Fibroblast of villous mesenchyme (primary cell): ENCODE data around the gene FMO5. TPM values are rescaled to one million over a fixed set of nuclear protein-coding genes. Genes with fewer than 3 reads are reported as not detected.

Experiments
- DNase-seq: peaks from one replicate; pipeline ENCODE4 v3.0.0-alpha.2; 2010; ENCODE audit warnings: low read depth
- H3K4me3 ChIP-seq: 2 replicates; pipeline ENCODE4 v1.5.1; 2011; ENCODE audit warnings: low read depth, mild to moderate bottlenecking, low read length
- total RNA-seq: library from RNA; depleted of rRNA; stranded (reverse); fragments of >200 nt; gene quantifications from 2 replicates; pipeline ENCODE4 v1.2.3, GENCODE V29; 2012
- TF ChIP-seq, protein P1 (sequence below): IDR thresholded peaks from 2 replicates; pipeline ENCODE4 v1.5.1; 2012; ENCODE audit warnings: low read depth, mild to moderate bottlenecking, low read length; ENCODE audit not compliant: insufficient read depth

Gene FMO5
- total RNA-seq, 1 donor: 0.43 TPM

DNA sequence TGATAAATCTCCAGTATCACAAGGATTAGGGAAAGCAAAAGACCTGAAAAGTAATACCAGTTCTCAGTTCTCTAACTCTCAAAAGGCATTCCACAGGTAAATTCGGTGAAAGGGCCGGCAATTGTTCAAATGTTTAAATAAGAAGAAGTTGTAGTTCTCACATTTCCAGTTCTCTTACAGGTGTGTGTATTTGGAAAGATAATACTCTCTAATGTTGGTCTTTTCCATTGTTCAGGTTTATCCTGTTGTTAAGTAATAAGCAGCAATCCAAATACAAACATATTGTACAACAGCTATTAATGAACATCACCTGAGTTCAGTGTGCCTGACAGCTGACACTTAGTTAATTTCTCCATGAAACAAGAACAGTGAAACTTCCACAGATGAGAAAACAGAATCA, 39.7 kb downstream of the FMO5 start:
- H3K4me3 ChIP-seq: no peak overlapping the region
- TF ChIP-seq, protein P1, sequence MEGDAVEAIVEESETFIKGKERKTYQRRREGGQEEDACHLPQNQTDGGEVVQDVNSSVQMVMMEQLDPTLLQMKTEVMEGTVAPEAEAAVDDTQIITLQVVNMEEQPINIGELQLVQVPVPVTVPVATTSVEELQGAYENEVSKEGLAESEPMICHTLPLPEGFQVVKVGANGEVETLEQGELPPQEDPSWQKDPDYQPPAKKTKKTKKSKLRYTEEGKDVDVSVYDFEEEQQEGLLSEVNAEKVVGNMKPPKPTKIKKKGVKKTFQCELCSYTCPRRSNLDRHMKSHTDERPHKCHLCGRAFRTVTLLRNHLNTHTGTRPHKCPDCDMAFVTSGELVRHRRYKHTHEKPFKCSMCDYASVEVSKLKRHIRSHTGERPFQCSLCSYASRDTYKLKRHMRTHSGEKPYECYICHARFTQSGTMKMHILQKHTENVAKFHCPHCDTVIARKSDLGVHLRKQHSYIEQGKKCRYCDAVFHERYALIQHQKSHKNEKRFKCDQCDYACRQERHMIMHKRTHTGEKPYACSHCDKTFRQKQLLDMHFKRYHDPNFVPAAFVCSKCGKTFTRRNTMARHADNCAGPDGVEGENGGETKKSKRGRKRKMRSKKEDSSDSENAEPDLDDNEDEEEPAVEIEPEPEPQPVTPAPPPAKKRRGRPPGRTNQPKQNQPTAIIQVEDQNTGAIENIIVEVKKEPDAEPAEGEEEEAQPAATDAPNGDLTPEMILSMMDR: no peak
- DNase-seq: no peak

DNA sequence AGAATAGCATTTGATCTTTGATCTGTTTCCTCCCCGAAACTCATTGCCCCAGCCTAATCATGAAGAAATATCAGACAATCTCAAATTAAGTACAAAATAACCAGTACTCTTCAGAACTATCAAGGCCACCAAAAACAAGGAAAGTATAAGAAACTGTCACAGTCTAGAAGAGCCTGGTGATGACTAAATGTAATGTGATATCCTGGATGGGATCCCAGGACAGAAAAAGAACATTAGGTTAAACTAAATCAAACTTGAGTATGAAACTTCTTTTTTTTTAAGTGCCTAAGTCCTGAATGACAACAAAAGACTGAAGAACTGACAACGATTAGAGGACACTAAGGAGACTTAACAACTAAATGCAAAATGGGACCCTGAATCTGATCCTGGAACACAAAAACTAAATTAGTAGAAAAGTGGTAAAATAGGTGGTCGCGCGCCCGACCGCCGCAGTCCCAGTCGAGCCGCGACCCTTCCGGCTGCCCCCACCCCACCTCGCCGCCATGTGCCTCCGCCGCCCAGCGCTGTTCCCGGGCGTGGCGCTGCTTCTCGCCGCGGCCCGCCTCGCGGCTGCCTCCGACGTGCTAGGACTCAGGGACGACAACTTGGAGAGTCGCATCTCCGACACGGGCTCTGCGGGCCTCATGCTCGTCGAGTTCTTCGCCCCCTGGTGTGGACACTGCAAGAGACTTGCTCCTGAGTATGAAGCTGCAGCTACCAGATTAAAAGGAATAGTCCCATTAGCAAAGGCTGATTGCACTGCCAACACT, 47.3 kb downstream of the FMO5 start:
- DNase-seq: peak; percentile 73
- TF ChIP-seq, protein P1: no peak
- H3K4me3 ChIP-seq: no peak overlapping the region

DNA sequence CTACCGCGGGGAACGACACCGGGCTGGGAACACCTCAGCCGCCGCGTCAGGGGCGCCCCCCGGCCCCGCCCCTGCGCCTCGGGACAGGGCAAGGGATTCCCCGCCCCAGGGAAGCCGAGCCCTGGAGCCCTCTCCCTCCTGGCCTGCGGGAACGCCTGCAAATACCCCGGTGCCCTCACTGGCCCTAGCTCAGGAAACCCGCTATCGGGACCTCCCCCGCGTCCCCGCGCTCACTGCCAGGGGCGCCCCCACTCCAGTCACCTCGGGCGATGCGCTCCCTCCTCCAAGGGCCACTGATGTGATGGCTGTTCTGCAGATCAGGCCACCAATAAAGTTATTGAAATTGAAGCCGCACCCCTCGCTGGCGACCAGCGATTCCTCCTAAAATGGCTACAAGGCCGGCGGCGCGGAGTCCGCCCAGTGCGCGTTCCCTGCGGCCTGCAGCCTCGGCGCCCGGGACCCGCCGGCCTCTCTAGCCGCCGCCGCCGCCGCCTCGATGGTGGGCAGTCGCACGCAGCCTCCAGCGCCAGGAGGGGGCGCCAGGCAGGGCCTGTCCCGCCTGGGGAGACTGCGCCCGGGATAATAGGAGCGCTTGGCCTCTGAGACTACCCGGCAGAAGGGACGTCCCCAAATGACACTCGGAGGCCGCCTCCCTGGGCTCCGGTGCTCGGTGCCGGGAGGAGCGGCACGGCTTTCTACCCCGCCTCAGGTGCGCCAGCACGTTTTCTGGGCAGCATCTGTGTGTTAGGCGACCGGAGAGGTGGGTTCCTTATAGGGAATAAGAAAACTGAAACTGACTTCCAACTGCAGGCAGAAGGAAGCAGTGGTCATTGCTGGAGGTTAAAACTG, 52.7 kb downstream of the FMO5 start, which contains the start of gene PRKAB2:
TSS of gene PRKAB2 (minus strand) at position 303 of the 849 bp plus-strand sequence. CDS start 326 bp downstream, outside the sequence.
- H3K4me3 ChIP-seq: peak within 1 kb of the TSS; percentile 91
- peak; percentile 97 for DNase-seq
- TF ChIP-seq, protein P1: peak; percentile 75

DNA sequence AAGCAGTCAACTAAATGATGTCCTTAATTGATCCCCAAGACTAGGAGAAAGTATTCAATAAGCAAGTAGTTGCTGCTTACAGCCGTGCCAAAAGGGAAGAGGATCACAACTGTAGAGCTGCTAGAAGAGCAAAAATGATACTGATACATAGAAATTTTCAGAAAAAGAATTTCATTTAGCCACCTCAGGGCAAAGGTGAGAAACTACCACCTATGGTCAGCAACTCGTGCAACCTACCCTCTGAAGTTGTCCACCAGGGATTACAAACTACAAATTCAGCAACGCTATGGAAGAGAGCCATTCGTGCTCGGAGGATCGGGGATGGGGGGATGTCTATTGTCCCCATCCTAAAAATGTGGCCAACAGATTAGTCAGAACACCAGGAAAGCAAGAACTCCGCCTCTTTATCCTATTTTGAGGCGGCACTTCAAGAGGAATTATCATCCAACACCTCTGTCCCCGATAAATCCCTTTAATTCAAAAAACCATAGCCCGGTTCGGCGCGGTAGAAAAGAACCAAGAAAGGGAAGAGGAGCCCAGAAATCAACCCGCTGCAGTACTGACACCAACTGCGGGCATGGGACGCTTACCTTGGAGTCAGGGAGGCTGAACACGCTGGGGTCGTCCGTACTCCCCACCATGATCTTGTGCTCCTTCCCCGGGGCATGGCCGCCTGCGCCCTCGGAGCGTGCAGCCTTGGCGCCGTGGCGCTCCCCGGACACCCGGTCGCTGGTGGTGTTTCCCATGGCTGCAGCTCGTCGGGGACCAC, 53.6 kb downstream of the FMO5 start:
- DNase-seq: no peak

DNA sequence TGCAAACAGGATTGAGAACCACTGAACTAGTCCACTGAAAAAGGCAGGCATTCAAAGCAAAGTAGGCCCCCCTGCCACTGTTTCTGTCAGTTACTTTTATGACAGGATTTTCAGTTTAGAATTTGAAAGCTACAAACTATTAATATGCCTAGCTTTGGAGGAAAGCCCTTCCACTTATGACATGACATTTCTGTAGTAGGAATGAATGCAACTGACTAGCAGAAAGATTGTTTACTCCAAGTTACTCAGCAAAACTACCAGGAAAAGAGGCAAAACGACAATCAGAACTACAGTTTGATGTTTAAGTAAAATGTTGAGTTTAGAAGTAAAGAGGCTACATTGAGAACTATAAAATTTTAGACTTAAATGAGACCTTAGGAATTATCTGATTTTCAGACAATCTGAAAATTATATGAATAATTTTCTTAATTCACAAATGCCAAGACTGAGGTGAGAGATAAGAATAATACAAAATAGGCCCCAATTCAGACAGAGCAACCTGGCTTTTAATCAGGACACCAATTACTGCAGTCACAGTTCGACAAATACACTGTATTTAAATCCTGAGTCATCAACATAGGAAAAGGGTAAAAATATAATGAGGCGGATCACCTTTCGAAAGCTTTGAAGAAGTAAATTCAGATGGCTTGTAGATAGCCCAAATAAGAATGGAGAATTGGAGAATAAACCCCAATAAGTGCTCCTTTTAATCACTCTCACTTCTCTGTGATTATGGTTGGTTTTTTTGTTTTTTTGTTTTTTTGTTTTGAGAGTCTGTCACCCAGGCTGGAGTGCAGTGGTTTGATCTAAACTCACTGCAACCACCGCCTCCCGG, 55.1 kb downstream of the FMO5 start:
- no peak for DNase-seq
- TF ChIP-seq, protein P1: no peak
- peak overlapping the region; percentile 91 for H3K4me3 ChIP-seq

More for the DNA sequence above, 53.6 kb downstream of the FMO5 start:
- H3K4me3 ChIP-seq: peak overlapping the region; percentile 91
- TF ChIP-seq, protein P1: no peak
